Left kidney (tissue), 2 donors: ENCODE results near the gene NBEAL2. TPM values are rescaled to one million over a fixed set of nuclear protein-coding genes. Genes with fewer than 3 reads are reported as not detected.

Source experiments
- DNase-seq: peaks from one replicate; pipeline ENCODE4 v3.0.0-alpha.2; 2013
- polyA plus RNA-seq: library from polyadenylated mRNA; unstranded; fragments of 120-200 nt; gene quantifications from one replicate; pipeline ENCODE4 v1.2.1, GENCODE V29; 2013; ENCODE audit not compliant: insufficient read length

Gene NBEAL2
- polyA plus RNA-seq, 1 donor: 44.0 TPM

GRCh38 chr3:46944191-46944590 is 35.3 kb upstream of the NBEAL2 start:
- DNase-seq: no peak

- DNase-seq: no peak
These were observed 33.0 kb upstream of the NBEAL2 start for GRCh38 chr3:46946416-46946815.

- no peak for DNase-seq
These were observed 32.5 kb upstream of the NBEAL2 start for GRCh38 chr3:46946856-46947545.

- no peak for DNase-seq
These were observed 31.9 kb upstream of the NBEAL2 start for GRCh38 chr3:46947546-46947901.

GRCh38 chr3:46947981-46948791 is 31.3 kb upstream of the NBEAL2 start:
- DNase-seq: no peak

GRCh38 chr3:46948830-46949671 is 30.4 kb upstream of the NBEAL2 start:
- DNase-seq: no peak

- DNase-seq: no peak
These were observed 29.3 kb upstream of the NBEAL2 start for GRCh38 chr3:46950177-46950576.

- no peak for DNase-seq
These were observed 28.7 kb upstream of the NBEAL2 start for GRCh38 chr3:46950650-46951241.

- DNase-seq: no peak
These were observed 26.7 kb upstream of the NBEAL2 start for GRCh38 chr3:46952813-46953212.

- no peak for DNase-seq
These were observed 26.0 kb upstream of the NBEAL2 start for GRCh38 chr3:46953234-46954010.

GRCh38 chr3:46954178-46954577 is 25.3 kb upstream of the NBEAL2 start:
- DNase-seq: no peak

- DNase-seq: no peak
These were observed 24.3 kb upstream of the NBEAL2 start for GRCh38 chr3:46955157-46955556.

GRCh38 chr3:46955801-46956259 is 23.6 kb upstream of the NBEAL2 start:
- no peak for DNase-seq

- DNase-seq: no peak
These were observed 22.2 kb upstream of the NBEAL2 start for GRCh38 chr3:46957092-46957820.

- no peak for DNase-seq
These were observed 20.9 kb upstream of the NBEAL2 start for GRCh38 chr3:46958467-46959160.

GRCh38 chr3:46959161-46959511 is 20.3 kb upstream of the NBEAL2 start:
- no peak for DNase-seq

GRCh38 chr3:46960081-46960701 is 19.3 kb upstream of the NBEAL2 start:
- DNase-seq: no peak

GRCh38 chr3:46960835-46961234 is 18.6 kb upstream of the NBEAL2 start:
- DNase-seq: no peak

GRCh38 chr3:46962427-46962826 is 17.0 kb upstream of the NBEAL2 start:
- no peak for DNase-seq

- no peak for DNase-seq
These were observed 16.5 kb upstream of the NBEAL2 start for GRCh38 chr3:46962990-46963389.
